ENCODE results near the gene COL13A1. TPM values are rescaled to one million over a fixed set of nuclear protein-coding genes. Genes with fewer than 3 reads are reported as not detected.
A peak's percentile ranks its signal among the peaks of the same experiment; 100 is the strongest.

The COL13A1 gene
- total and polyA plus RNA-seq, 11 donors = 1.0 to 4.0 (median 1.7) TPM

DNA sequence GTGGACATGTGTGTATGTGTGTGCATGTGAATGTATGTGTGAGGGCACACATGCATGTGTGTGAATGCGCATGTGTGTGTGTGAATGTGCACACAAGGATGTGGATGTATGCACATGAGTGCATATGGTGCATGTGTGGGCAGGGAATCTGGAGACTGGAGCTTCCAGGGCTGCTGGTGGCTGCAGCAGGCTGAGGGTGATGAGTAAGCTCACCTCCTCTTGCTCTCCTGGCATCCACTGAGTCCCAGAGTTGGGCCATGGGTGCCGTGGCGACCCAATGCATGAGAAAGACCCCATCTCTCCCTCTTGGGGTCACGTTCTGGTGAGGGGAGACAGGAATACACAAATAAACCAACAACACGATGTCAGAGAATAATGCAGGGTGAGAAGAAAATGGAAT is 33.3 kb upstream of the COL13A1 start:
- DNase-seq (no peak), ATAC-seq (no peak)
- intact Hi-C loops (cut with DNase I) = no loop called here

DNA sequence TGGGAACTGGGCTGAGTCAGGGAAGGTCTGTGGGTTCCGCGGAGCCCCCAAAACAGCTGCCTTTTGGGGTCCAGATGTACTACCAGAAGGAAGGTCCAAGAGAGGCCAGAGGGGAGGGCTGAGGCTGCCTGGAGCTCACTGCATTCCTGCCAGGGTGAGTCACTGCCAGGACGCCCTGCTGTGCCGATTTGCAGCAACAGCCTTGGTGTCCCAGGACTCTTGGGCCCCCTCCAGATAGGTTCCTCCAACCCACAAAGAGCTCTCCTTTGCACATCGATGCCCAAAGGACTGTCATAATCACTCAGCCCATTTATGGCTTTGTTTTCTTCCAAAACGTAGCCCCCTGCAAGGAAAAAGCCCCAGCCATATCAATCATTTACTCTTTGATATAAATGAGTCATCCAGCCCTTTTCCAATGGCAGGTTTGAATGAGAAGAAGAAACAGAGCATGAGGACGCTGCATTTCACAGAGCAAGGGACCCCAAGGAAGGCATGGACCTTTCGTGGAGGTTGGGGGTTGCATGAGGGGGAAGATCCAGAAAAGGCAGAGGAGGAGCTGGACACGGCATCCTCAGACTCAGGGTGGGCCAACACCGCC is 32.2 kb upstream of the COL13A1 start:
- intact Hi-C loops (cut with DNase I) = no loop called here
- no peaks in the 10 kb centered on the region for H3K9me3 ChIP-seq
- H3K4me1 ChIP-seq = peaks cover 0 to 37% (median 2%) of the 10 kb centered on the region in 12 donors
- H3K4me3 ChIP-seq = no peak overlapping the region
- H3K36me3 ChIP-seq = no peaks in the 10 kb centered on the region
- DNase-seq = peak in 4 of 5 donors; percentile 21 to 65 (median 33)
- no peak for TF ChIP-seq POLR2A (IDR thresholded peaks at IDR 0.05)
- TF ChIP-seq, protein P1, sequence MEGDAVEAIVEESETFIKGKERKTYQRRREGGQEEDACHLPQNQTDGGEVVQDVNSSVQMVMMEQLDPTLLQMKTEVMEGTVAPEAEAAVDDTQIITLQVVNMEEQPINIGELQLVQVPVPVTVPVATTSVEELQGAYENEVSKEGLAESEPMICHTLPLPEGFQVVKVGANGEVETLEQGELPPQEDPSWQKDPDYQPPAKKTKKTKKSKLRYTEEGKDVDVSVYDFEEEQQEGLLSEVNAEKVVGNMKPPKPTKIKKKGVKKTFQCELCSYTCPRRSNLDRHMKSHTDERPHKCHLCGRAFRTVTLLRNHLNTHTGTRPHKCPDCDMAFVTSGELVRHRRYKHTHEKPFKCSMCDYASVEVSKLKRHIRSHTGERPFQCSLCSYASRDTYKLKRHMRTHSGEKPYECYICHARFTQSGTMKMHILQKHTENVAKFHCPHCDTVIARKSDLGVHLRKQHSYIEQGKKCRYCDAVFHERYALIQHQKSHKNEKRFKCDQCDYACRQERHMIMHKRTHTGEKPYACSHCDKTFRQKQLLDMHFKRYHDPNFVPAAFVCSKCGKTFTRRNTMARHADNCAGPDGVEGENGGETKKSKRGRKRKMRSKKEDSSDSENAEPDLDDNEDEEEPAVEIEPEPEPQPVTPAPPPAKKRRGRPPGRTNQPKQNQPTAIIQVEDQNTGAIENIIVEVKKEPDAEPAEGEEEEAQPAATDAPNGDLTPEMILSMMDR (IDR thresholded peaks at IDR 0.05) = no peak
- WGBS, 4 donors = 46 to 60% (median 57%) methylated on average over 10 of the region's 10 CpGs
- peaks cover 0 to 2% (median 0%) of the 10 kb centered on the region in 9 donors for H3K27me3 ChIP-seq
- ATAC-seq = peak in 3 of 4 donors; percentile 68 to 79 (median 69)
- H3K27ac ChIP-seq = no peak overlapping the region

More for the DNA sequence above, 33.3 kb upstream of the COL13A1 start:
- H3K27me3 ChIP-seq = peaks cover 0 to 2% (median 0%) of the 10 kb centered on the region in 9 donors
- no peak overlapping the region for H3K27ac ChIP-seq
- 83 to 89% (median 87%) methylated on average over 5 of the region's 5 CpGs for WGBS, 4 donors
- TF ChIP-seq, protein P1 (IDR thresholded peaks at IDR 0.05) = no peak
- no peak for TF ChIP-seq POLR2A (IDR thresholded peaks at IDR 0.05)
- H3K4me3 ChIP-seq = no peak overlapping the region
- H3K9me3 ChIP-seq = no peaks in the 10 kb centered on the region
- H3K36me3 ChIP-seq = no peaks in the 10 kb centered on the region
- peaks cover 0 to 37% (median 2%) of the 10 kb centered on the region in 12 donors for H3K4me1 ChIP-seq

DNA sequence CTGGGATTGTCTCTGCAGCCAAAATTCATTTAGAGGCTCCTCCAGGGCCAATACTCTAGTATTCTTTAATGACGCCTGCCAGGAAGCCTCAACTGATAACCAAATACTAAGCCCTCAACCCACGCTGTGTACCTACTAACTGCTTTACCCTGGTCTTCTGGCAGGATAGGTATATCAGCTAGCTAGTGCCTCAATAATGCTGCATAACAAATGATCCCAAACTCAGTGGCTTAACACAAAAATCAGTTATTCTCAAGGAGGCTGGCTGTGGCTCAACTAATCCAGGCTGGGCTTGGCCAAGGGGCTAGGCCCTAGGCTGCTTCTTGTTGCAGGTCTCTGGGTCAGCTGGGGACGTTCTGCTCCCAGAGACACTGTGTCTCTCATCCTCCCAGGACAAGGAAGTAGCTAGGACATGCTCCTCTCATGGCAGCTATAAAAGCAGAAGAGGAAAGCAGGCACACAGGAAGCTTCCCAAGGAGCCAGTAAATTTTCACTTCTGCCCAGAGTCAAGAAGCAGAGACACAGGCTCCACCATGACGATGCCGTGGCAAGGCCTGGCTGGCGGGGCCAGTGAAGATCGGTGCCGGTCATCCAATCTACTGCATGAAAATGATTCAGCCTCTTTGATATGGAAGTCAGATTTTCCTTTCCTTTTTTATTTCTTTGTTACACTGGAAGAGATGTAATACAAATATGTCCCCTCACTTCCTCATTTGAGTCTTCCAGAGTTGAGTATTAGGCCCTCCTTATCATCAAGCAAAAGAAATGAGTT is 28.6 kb upstream of the COL13A1 start:
- Histone ChIP-seq H3K27me3 (no peaks in the 10 kb centered on the region), H3K4me3 (no peak overlapping the region), H3K4me1 (peaks cover 0 to 15% (median 2%) of the 10 kb centered on the region in 12 donors), H3K27ac (no peak overlapping the region), H3K36me3 (no peaks in the 10 kb centered on the region), H3K9me3 (no peaks in the 10 kb centered on the region)
- no peak for ATAC-seq
- WGBS, 4 donors = 89 to 97% (median 95%) methylated on average over 8 of the region's 8 CpGs
- no peak for DNase-seq
- intact Hi-C loops (cut with DNase I) = no loop called here
- TF ChIP-seq, protein P1 (IDR thresholded peaks at IDR 0.05) = no peak
- no peak for TF ChIP-seq POLR2A (IDR thresholded peaks at IDR 0.05)

DNA sequence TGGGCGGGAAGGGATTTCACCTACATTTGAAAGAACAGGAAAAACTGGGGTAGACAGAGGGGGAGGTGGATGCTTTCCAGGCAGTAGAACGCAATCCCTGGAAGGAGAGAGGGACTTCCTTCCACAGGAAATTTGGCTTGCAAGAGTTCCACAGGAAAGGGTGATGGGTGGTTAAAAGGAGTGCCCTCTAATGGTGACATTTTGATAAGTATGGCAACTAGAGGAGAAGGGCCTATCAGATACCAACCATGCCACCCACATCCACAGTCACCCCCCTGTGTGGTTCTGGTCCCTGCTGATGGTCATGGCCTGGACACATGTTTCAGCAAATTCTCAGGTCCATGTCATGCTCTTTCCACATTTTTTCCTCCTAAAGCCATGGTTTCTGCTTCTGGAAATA is 27.1 kb upstream of the COL13A1 start:
- intact Hi-C loops (cut with DNase I) = no loop called here
- 73 to 82% (median 78%) methylated on average over 2 of the region's 2 CpGs for WGBS, 4 donors
- ATAC-seq = no peak

More for the DNA sequence above, 27.1 kb upstream of the COL13A1 start:
- H3K9me3 ChIP-seq = no peaks in the 10 kb centered on the region
- no peaks in the 10 kb centered on the region for H3K36me3 ChIP-seq
- H3K4me1 ChIP-seq = peaks cover 0 to 3% (median 0%) of the 10 kb centered on the region in 12 donors
- H3K4me3 ChIP-seq = no peak overlapping the region
- TF ChIP-seq POLR2A (IDR thresholded peaks at IDR 0.05) = no peak
- TF ChIP-seq, protein P1 (IDR thresholded peaks at IDR 0.05) = no peak
- no peaks in the 10 kb centered on the region for H3K27me3 ChIP-seq
- H3K27ac ChIP-seq = no peak overlapping the region
- DNase-seq = no peak
